Vagina (tissue), 2 donors: ENCODE data around the gene TNFRSF8.

ENCODE experiments used
- CTCF ChIP-seq, 3 experiments: fragments of 450-650 bp in 2 of 3; fragments of 200-600 bp in 1 of 3; sonication (generic) in 1 of 3; IDR thresholded peaks; one replicate each; pipeline ENCODE4 v1.5.1; 2017 to 2019; ENCODE audit warnings: antibody characterized with exemption in 3 of 3, mild to moderate bottlenecking in 2 of 3, moderate library complexity in 2 of 3
- POLR2A ChIP-seq, 2 donors: fragments of 450-650 bp; IDR thresholded peaks; one replicate each; pipeline ENCODE4 v1.6.1; 2017; ENCODE audit warnings: antibody characterized with exemption in 2 of 2, mild to moderate bottlenecking in 2 of 2, moderate library complexity in 2 of 2
- POLR2AphosphoS5 ChIP-seq, 2 donors: sonication (generic); formaldehyde crosslinking; IDR thresholded peaks; one replicate each; pipeline ENCODE4 v1.9.0; 2017; ENCODE audit warnings: antibody characterized with exemption in 2 of 2, mild to moderate bottlenecking in 2 of 2, low read depth in 1 of 2; ENCODE audit not compliant: insufficient read depth in 1 of 2

GRCh38 chr1:12168451-12169160 lies 105.5 kb downstream of the TNFRSF8 start:
- no peak for TF ChIP-seq CTCF (IDR thresholded peaks at IDR 0.05)
- TF ChIP-seq POLR2A (IDR thresholded peaks at IDR 0.05) = no peak
- peak in 1 of 2 donors; percentile 8 for TF ChIP-seq POLR2AphosphoS5 (IDR thresholded peaks at IDR 0.05; ENCODE audit: insufficient read depth in 1 of 2, low read depth in 1 of 2)
